Progenitor cell of endocrine pancreas (in vitro differentiated cells): ENCODE results near the gene DRAP1. TPM values are rescaled to one million over a fixed set of nuclear protein-coding genes. Genes with fewer than 3 reads are reported as not detected.

Experiments used
- DNase-seq: peaks from one replicate; pipeline ENCODE4 v3.0.0; 2021; ENCODE audit warnings: low spot score; ENCODE audit not compliant: unreplicated experiment
- H3K27ac Mint-ChIP-seq: 2 replicates; pipeline ENCODE4 v1.8.0; 2021; ENCODE audit warnings: mild to moderate bottlenecking, moderate library complexity, mixed read lengths
- H3K27me3 Mint-ChIP-seq: 2 replicates; pipeline ENCODE4 v1.8.0; 2021; ENCODE audit warnings: mixed read lengths
- H3K36me3 Mint-ChIP-seq: 2 replicates; pipeline ENCODE4 v1.8.0; 2022; ENCODE audit warnings: mixed read lengths; ENCODE audit not compliant: insufficient read depth
- H3K4me1 Mint-ChIP-seq: 2 replicates; pipeline ENCODE4 v1.8.0; 2021; ENCODE audit warnings: low read depth, mixed read lengths
- H3K4me3 Mint-ChIP-seq: 2 replicates; pipeline ENCODE4 v1.8.0; 2021; ENCODE audit warnings: low read depth, mild to moderate bottlenecking, moderate library complexity, mixed read lengths
- H3K9me3 Mint-ChIP-seq: 2 replicates; pipeline ENCODE4 v1.8.0; 2021; ENCODE audit warnings: low read depth, mixed read lengths
- CTCF ChIP-seq: fragments of 200-600 bp; sonication (generic); IDR thresholded peaks from one replicate; pipeline ENCODE4 v1.5.0; 2021; ENCODE audit warnings: antibody characterized with exemption, mild to moderate bottlenecking; ENCODE audit not compliant: unreplicated experiment
- total RNA-seq: library from RNA; stranded (reverse); gene quantifications from 2 replicates; pipeline ENCODE4 v1.2.1, GENCODE V29; 2021

DRAP1 gene
- total RNA-seq, 1 donor from 2014 or later: 65.8 TPM

- Mint-ChIP-seq H3K4me1 (peaks cover 6% of the 10 kb centered on the region), H3K36me3 (no peaks in the 10 kb centered on the region), H3K27ac (no peak overlapping the region), H3K4me3 (no peak overlapping the region), H3K27me3 (peaks cover 51% of the 10 kb centered on the region), H3K9me3 (no peaks in the 10 kb centered on the region)
- no peak for DNase-seq
- no peak for TF ChIP-seq CTCF
Observed at GRCh38 chr11:65895482-65895981, 23.7 kb upstream of the DRAP1 start.

GRCh38 chr11:65896034-65896999 is 22.9 kb upstream of the DRAP1 start:
- Mint-ChIP-seq H3K27ac (no peak overlapping the region), H3K4me1 (peaks cover 6% of the 10 kb centered on the region), H3K36me3 (no peaks in the 10 kb centered on the region), H3K27me3 (peaks cover 59% of the 10 kb centered on the region), H3K9me3 (no peaks in the 10 kb centered on the region), H3K4me3 (no peak overlapping the region)
- DNase-seq: no peak
- no peak for TF ChIP-seq CTCF

GRCh38 chr11:65897020-65897471 is 22.2 kb upstream of the DRAP1 start:
- no peak for TF ChIP-seq CTCF
- Mint-ChIP-seq H3K36me3 (no peaks in the 10 kb centered on the region), H3K4me3 (no peak overlapping the region), H3K9me3 (no peaks in the 10 kb centered on the region), H3K27ac (no peak overlapping the region), H3K4me1 (peaks cover 6% of the 10 kb centered on the region), H3K27me3 (peaks cover 64% of the 10 kb centered on the region)
- no peak for DNase-seq

GRCh38 chr11:65898656-65899355 is 20.4 kb upstream of the DRAP1 start:
- Mint-ChIP-seq H3K4me3 (peak overlapping the region; percentile 62), H3K36me3 (no peaks in the 10 kb centered on the region), H3K4me1 (peaks cover 1% of the 10 kb centered on the region), H3K27me3 (peaks cover 71% of the 10 kb centered on the region), H3K9me3 (no peaks in the 10 kb centered on the region), H3K27ac (peak overlapping the region; percentile 81)
- no peak for TF ChIP-seq CTCF
- DNase-seq: no peak

- Mint-ChIP-seq H3K4me3 (peak overlapping the region; percentile 62), H3K27me3 (peaks cover 76% of the 10 kb centered on the region), H3K4me1 (peaks cover 1% of the 10 kb centered on the region), H3K27ac (no peak overlapping the region), H3K36me3 (no peaks in the 10 kb centered on the region), H3K9me3 (no peaks in the 10 kb centered on the region)
- DNase-seq: no peak
- no peak for TF ChIP-seq CTCF
Observed at GRCh38 chr11:65899356-65900124, 19.7 kb upstream of the DRAP1 start.
